UCSD-AML1 (cell line): Measurements from ENCODE around the gene MPP2.
"Not testable (repeated sequence)": the region's sequence is repeated elsewhere in the genome, so short reads cannot be mapped to it uniquely, and the experiment has no call there.

Experiments
- DNase-seq: peaks from one replicate; lab custom pipeline; 2025; ENCODE audit not compliant: unreplicated experiment; lab: John Stamatoyannopoulos, UW

MPP2 gene

DNA sequence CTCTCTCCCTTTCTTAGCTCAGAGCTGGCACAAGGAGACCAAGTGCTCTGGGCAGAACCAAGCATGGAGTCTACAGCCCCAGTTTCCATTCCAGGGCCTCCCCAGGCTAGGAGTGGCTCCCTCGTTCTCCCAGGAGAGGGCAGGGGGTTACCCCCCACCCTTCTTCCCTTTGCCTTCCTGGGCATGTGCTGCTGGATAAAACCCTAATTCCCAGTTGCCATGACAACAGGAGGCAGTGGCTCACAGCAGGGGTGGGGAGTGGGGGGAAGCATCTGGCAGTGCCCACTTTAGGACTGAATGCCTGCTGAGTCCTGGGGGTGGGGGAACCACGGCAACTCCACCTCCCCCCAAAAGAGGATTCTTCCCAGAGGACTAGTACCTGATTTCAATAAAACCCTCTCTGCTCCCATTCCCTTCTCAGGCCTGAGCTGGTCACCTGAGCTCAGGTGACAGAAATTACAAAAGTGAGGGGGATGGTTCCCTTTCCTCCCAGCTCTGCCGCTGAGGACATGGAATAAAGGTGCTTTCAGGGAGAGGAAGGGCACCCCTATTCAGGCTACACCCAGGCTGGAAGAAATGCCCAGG, 1.8 kb downstream of the MPP2 start:
- no peak for DNase-seq

DNA sequence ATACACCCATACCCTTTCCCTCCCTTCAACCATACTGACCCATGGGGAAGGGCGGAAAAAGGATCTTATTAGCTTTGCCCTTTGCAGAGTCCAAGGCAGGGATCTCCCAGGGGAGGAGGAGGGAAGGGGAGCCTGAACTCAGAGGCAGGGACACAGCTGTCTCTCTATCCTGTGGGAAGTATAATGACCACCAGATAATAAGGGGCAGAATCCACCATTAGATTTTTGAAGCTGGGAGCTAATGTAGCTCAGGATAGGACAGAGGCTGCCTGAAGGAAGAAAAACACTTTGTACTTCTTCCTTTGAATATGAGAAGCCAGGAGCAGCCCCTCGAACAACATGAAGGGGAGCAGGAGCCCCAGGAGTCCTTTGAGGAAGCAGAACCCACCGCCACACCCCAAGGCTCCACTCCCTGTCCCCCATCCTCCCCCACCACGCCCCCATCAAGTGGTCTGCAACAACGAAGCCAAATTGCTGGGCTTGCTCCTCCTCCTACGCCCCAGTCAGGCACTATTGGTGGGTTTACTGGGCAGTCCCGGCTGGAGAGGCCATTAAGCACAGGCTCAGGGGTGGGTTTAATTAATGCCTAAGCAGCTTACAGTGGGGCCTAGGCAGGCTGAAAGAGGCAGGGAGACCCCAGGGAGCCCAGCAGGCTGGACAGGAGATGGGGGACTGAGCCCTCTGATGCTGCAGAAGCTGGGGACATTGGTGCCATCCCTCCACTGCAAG, 5.3 kb downstream of the MPP2 start:
- no peak for DNase-seq

DNA sequence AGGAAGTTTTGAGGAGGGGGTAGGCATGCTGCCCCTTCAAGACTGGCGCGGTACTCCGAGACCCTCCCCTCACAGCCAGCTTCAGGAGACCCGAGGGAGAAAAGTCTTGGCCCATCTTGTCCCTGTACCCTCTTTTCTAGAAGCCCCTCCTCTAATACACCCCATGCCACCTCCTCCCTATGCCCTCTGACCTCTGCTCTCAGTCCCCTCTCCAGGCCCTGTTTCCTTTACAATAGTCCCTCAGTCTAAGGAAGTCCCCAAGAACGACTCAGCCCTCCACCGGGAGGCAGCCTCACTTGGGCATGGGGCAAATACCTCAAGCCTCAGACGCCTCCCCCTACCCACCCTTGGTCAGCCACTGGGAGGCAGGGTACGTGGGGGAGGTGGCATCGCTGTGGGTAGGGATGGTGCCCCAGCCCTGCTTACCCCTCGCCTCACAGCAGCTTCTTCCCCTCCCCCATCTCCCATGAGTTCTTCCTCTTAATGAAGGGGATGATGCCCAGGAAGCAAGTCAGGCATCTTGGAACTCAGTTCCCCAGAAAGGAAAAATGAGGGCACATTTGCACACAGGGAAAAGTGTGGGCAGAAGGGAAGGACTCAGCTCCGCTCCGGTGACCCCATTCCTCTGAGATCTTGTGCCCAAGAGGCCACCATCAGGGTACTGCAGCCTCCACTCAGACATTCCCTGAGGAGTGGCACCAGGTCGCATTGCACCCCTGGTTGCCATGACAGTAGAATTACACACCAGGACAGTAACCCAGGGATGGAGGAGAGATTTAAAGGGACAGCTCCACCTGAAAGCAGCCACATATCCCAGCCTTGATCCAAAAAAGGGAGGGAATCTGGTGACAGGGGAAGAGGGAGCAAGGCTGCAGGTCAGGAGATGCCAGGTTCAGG, 6.2 kb downstream of the MPP2 start:
- DNase-seq = peak; percentile 43

DNA sequence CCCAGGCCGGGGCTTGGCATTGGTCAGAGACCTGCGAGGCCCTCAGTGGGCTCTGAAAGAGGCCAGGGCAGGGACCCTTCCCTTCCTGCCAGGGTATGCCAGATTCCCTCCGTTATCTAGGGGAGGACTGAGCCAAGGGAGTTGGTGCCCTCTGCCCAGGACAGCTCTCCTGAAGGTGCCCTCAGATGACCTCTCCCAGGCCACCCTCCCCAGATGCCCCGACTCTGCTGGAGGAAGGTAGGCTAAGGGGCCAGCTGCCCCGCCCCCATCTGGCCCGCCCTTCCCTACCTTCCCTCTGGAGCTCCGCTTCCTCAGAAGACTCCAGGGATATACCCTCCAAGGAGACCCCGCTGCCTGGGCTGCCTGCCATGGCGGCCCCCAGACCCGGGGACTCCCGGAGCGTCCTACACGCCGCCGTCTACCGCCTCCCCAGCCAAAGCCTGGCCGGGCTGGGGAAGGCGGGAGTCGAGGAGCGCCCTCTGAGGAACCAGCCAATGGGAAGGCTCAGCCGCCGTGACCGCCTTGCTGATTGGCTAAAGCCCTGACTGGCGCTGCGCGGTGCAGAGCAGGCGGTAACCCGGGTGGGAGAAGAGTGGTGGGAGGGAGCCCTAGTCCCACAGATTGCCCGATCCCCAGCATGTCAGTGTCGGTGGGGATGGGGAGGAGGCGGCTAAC, 7.0 kb downstream of the MPP2 start:
- DNase-seq = peak; percentile 86

DNA sequence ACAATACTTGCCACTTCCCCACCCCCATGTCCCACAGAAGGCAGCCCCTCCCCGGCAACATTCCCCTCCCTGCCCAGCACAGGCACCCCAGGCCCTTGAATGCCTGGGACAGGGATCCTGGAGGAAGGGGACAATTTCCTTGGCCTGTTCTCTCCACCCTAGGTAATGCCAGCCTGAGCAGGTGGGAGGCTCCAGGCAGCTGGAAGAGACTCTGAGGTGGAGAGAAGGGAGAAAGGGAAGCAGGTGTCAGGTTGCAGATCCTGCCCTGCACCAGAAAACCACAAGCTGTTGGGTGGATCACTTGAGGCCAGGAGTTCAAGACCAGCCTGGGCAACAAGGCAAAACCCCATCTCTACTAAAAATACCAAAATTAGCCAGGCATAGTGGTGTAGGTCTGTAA, 8.9 kb downstream of the MPP2 start:
- no peak for DNase-seq

DNA sequence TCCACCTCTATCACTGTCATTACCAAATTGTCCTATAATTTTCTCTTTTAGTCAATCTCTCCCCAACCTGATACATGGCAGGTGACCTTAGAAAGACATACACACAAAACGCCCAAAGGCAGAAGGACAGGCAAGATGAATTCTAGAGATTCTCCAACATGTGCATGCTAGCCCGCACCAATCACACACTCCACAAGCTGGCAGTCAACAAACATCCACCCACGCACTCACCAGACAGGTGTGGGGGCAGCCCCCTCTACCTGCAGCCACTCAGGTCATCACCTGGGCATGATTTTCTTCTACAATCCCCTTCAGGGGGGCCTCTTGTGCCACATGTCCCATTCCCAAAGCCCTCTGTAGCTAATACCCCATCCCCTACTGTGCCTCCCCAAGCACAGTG, 9.5 kb downstream of the MPP2 start:
- DNase-seq = no peak

DNA sequence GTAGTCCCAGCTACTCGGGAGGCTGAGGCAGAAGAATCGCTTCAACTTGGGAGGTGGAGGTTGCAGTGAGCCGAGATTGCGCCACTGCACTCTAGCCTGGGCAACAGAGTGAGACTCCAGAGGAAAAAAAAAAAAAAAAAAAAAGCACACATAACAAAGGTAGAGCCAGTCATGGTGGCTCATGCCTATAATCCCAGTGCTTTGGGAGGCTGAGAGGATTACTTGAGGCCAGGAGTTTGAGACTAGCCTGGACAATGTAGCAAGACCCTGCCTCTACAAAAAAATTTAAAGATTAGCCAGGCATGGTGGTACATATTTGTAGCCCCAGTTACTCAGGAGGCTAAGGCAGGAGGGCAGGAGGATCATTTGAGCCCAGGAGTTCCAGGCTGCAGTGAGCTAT, 12.8 kb downstream of the MPP2 start:
- not testable (repeated sequence) for DNase-seq

DNA sequence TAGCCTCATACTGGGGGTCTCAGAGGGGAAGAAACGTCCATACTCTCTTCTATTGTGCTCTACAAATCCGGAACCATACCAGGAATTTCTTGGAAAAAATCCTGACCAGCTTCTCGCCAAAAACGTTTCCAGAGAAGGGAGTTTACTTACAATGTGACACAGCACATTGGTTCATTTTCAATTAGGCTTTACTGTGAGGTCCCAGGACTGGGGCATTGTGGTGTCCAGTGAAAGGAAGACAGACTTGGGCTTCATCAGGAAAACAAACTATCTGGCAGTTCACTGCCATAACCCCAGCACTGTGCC, 14.7 kb downstream of the MPP2 start:
- no peak for DNase-seq

DNA sequence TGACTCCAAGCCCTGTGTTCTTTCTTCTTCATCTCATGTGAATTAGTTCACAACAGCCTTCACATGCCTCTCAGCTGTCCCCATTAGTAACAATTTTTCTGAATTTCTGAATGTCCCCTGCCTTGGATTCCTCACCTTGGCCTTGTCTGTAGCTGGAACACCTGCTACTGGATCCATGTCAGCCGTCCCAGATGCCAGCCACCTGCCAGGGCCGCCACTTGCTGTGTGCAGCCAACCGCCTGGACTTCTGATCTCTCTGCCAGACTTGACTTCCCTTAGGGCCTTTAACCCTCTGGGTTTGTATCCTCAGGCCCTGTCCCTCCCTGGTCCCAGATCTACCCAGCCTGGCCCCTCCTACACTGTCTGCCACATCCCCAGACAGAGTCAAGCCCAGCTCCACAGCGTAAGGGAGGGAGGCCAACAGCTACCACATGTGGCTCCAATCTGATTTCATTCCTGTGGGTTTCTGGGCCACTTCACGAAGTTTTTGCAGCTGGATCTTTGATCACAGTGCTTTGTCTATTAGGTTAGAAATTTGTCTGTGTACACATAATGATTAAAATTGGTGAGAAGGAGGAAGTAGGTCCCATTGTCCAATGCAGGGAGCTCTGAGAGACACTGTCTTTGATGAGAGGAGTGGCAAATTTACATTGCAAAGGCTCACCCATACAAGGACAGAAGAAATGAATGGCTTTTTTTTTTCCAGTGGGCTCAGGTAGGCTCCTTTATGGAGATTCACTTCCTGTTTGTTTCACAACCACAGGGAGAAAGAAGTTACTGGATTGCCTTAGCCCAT, 15.3 kb downstream of the MPP2 start:
- no peak for DNase-seq

DNA sequence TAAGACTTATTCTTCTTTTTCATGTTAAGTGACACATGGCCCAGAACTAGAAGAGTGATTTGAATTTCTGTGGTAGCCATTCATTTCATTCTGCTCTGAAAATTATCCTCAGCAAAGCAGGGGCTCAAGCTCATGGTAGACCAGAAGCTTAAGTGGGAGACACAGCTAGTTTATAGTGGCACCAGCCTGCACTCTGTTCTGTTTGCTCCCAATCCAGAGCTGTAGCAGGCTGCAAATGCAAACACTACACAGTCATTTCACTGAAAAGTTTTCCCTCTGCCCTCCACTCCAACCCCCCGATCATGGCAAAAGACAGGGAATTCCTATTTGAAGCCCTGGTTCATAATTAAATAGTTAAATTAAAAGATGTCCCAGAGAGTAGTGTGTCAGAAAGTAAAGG, 17.1 kb downstream of the MPP2 start:
- DNase-seq = no peak

DNA sequence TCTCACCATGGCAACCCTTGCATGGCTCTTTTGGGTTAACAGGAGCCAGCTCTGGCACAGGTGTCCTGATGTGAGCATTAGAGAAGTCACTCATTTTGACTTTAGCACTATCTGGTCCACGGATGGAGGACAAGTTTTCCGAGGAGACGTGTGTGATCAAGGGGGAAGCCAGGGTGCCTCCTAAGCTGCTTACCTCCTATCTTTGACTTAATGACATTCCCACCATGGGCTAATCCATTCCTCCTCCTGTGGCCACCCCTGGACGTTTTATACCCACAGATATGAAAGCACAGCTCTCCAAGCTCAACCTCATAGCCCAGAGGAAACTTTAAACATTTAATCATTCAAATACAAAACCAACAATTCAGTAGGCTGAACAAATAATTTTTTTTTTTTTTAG, 18.8 kb downstream of the MPP2 start:
- no peak for DNase-seq

DNA sequence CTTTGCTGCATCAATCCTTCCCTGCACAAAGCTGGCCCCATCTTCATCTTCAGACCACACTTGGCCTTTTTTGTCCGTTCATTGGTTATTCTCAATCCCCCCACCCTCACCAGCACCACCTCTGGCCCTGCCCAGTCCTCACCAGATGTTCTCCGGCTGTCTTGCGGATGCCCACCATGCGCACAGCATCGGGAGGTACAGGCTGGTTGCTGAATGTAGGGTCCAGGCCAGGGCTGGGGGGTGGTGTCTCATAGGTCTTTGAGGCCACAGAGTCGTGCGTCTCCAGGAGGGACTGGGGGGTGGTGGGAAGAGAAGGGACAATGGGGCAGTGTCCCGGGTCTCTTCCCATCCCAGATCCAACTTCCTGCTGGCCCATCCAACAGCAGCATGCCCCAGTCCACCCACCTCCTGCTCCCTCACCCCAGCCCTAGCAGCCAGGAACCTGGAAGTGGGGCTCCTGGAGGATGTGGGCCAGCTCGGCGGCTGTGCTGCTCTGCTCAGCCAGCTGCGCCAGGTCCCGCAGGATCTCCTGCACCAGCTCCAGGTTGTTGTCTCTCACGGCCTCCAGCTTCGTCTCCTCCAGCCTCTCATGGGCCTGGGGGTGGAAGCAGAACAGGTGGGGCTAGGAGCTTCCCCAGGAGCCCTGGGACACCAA, 24.4 kb downstream of the MPP2 start:
- DNase-seq = no peak

DNA sequence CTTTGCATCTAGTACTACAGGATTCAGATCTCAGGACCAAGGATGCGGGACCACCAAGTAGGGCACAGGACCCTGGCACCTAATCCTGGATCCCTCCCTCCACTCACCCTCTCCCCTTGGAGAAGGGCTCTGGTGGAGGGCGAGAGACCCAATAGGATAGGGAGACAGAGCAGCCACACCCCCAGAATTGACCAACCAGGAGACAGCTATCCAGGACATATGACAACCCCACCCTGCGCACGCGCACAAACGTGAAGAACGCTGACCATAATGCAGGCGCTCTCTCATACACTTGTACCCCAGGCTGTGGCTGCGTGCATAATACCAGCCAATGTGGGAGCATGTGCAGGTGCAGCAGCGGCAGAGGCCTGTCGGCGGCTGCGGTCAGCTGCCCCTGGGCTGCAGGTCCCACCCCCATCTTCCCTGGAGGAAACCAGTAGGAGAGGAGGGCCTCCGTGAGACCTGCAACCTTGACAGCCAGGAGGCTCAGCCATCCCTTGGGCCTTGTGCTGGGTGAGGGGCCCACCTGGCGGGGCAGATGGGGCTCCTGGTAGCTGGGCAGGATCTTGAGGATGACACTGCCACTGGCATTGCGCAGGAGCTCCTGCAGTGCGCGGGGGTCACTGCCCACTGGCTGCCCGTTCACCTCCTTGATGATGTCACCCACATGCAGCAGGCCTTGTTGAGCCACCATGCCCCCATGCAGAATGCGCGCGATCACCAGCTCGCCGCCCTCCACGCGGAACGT, 25.4 kb downstream of the MPP2 start:
- DNase-seq = no peak

DNA sequence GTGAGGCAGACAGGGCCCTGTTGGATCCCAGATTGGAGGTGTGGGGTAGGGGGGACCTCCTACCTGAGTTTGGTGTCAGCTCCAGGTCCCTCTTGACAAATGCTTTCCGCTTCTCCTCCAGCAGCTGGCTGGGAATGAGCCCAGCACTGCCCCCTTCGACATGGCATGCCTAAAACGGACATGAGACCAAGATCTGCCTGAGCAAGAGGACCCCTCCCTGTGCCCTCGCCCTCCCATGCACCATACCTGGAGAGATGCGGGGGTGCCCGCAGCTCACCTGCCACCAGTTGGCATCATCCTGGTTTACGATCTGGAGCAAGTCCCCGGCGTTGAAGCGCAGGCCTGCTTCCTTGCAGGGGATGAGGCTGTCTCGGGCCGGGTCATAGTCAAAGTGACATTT, 26.2 kb downstream of the MPP2 start:
- DNase-seq = no peak

DNA sequence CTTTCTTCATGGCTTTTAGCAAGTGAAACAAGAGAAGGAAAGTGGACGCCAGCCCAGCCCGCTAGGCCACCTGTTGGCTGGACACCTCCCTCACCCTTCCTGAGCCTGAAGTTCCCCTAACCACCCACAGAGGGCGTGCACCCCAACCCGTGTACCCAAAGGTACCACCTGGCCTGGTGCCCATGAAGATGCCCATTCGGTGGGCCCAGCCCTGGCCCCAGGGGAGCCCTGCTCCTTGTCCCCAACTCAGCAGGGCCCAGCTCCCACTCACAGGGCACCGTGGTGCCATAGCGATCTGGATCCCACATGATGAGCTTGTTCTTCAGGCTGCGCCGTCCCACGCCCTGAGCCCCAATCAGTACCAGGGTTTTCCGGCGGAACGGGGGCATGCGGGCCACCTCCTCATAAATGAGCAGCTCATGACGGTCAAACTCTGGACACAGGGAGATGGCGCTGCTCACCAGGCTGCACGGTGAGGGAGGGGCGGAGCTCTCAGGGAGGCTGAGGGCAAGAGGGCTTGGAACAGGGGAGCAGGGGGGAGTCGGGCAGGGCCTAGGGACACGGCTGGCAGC, 26.8 kb downstream of the MPP2 start:
- peak; percentile 36 for DNase-seq

DNA sequence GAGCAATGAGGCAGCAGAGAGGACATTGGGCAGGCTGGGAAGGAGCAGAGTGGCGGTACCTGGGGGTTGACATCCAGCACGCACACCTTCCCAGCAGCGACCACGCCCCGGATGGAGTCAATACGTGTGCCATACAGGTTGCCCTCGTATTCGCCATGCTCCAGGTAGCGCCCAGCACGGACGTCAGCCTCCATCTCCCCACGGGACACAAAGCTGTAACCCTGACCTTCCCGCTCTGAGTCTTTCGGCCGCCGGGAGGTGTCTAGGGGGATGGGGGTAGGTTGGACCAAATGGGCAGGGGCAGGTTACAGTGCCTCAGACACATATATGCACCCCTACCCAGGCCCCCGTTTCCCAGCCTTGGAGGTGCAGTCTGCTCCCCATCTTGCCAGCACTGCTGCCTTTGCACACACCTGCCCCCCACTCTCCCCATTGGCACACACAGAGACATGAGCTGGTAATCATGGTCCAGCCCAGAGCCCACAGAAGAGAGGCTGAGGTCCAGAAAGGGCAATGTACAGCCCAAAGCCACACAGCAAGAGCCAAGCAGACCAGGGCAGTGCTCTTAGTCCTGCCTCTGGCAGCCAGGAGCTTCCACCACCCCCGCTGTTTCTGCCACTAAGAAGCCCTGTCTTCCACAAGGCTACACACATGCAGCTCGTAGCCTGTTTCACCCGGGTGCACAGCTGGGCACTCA, 27.5 kb downstream of the MPP2 start:
- no peak for DNase-seq

DNA sequence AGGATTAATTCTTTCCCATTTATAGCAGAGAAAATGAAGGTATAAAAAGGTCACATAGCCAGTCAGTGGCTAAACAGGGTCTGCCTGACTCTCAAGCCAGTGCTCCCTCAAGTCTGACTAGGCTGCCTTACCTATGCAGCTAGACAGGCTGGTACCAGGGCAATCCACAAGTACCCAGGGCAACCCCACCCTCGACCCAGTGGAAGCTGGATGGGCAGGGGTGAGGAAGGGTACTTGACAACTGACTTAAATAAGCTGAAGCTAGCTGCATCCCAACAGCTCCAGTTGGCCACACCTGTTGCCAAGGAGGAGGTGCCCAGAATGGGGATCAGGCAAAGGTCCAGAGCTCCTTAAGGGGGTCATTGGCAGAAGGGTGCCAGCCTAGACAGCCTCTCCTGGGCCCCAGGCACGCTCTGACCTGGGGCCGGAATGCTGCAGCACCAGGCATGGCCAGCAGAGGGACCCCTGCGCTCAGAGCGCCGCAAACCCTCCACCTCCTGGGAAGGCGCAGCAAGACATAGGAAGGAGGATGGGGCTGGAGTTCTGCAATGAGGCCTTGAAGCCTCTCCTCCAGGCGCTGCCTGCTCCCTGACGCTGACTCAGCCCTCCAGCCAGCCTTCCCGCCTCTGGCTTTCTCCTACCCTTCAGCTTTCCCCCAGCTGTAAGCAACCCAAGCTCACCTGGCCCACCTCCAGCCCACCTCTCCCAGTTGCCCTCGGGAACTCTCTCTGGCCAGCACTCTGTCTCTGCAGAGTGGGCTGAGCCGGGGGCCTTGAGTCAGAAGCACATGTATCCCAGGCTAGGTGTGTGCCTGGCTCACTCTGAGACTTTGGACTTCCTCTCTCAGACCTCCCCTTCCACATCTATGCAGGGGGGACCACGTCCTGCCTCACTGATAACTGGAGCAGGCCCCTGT, 28.8 kb downstream of the MPP2 start:
- peak; percentile 81 for DNase-seq
